Suprapubic skin (tissue), 4 donors: Measurements from ENCODE around the gene DIAPH1. TPM values are rescaled to one million over a fixed set of nuclear protein-coding genes. Genes with fewer than 3 reads are reported as not detected.

Experiments used
- DNase-seq, 2 donors: peaks; one replicate each; pipeline ENCODE4 v3.0.0-alpha.2; 2019; ENCODE audit warnings: low spot score in 2 of 2
- H3K27ac ChIP-seq: fragments of 200-600 bp; sonication (generic); one replicate; pipeline ENCODE4 v1.5.1; 2019
- H3K27me3 ChIP-seq: fragments of 200-600 bp; sonication (generic); one replicate; pipeline ENCODE4 v1.5.1; 2019
- H3K36me3 ChIP-seq: fragments of 200-600 bp; sonication (generic); one replicate; pipeline ENCODE4 v1.5.1; 2019
- H3K4me1 ChIP-seq: fragments of 200-600 bp; sonication (generic); one replicate; pipeline ENCODE4 v1.5.1; 2019
- H3K4me3 ChIP-seq: fragments of 200-600 bp; sonication (generic); one replicate; pipeline ENCODE4 v1.5.1; 2019; ENCODE audit warnings: mild to moderate bottlenecking
- H3K9me3 ChIP-seq: fragments of 200-600 bp; sonication (generic); one replicate; pipeline ENCODE4 v1.5.1; 2019
- CTCF ChIP-seq, 2 donors: fragments of 200-600 bp in 1 of 2; fragments of 450-650 bp in 1 of 2; sonication (generic) in 1 of 2; IDR thresholded peaks; one replicate each; pipeline ENCODE4 v1.5.1; 2016 to 2019; ENCODE audit warnings: antibody characterized with exemption in 2 of 2, mild to moderate bottlenecking in 1 of 2, moderate library complexity in 1 of 2
- EP300 ChIP-seq: sonication (generic); formaldehyde crosslinking; IDR thresholded peaks from one replicate; pipeline ENCODE4 v1.6.1; 2017; ENCODE audit warnings: antibody characterized with exemption
- POLR2A ChIP-seq, 2 donors: fragments of 450-650 bp; IDR thresholded peaks; one replicate each; pipeline ENCODE4 v1.6.1; 2017; ENCODE audit warnings: antibody characterized with exemption in 2 of 2, mild to moderate bottlenecking in 2 of 2, moderate library complexity in 2 of 2
- POLR2AphosphoS5 ChIP-seq, 3 donors: sonication (generic); formaldehyde crosslinking; IDR thresholded peaks; one replicate each; pipeline ENCODE4 v1.6.1; 2017; ENCODE audit warnings: antibody characterized with exemption in 3 of 3
- WGBS: methylation state at CpG from one replicate; pipeline ENCODE4 v1.1.5; 2018; 5-methylcytosine and 5-hydroxymethylcytosine counted together
- total RNA-seq, 4 donors: library from RNA; depleted of rRNA; stranded (reverse); fragments of >200 nt; gene quantifications; one replicate each; pipeline ENCODE4 v1.1.0, GENCODE V29; 2016

DIAPH1 gene
- total RNA-seq, 4 donors from 2014 or later = 83.0 to 115 (median 95.1) TPM

DNA sequence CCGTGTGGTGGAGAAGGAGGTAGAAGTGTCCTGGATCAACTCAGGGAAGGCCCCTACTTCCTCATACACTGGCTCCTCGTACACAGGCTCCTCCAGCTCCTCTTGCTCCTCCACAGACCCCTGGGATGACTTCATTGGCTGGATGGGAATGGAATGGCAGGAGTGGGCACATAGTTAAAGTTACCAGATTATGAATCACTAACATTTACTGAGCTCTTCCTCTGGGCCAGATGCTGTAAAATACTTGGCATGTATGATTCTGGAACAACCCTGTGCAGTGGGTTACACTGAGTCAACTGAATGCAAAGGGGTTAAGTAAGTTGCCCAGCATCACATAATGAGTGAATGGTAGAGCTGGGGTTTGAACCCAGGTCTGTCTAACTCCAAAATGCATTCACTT, 35.5 kb upstream of the DIAPH1 start:
- TF ChIP-seq EP300 (no peak), POLR2A (IDR thresholded peaks at IDR 0.05) (no peak), POLR2AphosphoS5 (IDR thresholded peaks at IDR 0.05) (no peak), CTCF (IDR thresholded peaks at IDR 0.05) (no peak)
- Histone ChIP-seq H3K27ac (no peak overlapping the region), H3K9me3 (no peaks in the 10 kb centered on the region), H3K4me1 (peaks cover 20% of the 10 kb centered on the region), H3K36me3 (no peaks in the 10 kb centered on the region), H3K27me3 (no peaks in the 10 kb centered on the region), H3K4me3 (no peak overlapping the region)
- WGBS = 73% methylated on average over 2 of the region's 2 CpGs
- DNase-seq = no peak

GRCh38 chr5:141651728-141652105, 32.9 kb upstream of the DIAPH1 start:
- peaks cover 20% of the 10 kb centered on the region for H3K4me1 ChIP-seq
- DNase-seq = no peak
- peaks cover 11% of the 10 kb centered on the region for H3K36me3 ChIP-seq
- peak overlapping the region; percentile 70 for H3K4me3 ChIP-seq
- H3K9me3 ChIP-seq = no peaks in the 10 kb centered on the region
- no peaks in the 10 kb centered on the region for H3K27me3 ChIP-seq
- whole genome bisulfite sequencing = 44% methylated on average over 9 of the region's 9 CpGs
- peak overlapping the region; percentile 46 for H3K27ac ChIP-seq
- TF ChIP-seq CTCF (IDR thresholded peaks at IDR 0.05) (no peak), EP300 (no peak), POLR2AphosphoS5 (IDR thresholded peaks at IDR 0.05) (no peak), POLR2A (IDR thresholded peaks at IDR 0.05) (no peak)

GRCh38 chr5:141650851-141651727, 32.3 kb upstream of the DIAPH1 start, which contains the start of gene FCHSD1:
Gene FCHSD1 (minus strand): TSS chr5:141651418. CDS start chr5:141651368, 50 bp downstream.
- H3K4me3 ChIP-seq = peak within 1 kb of the TSS; percentile 70
- no peaks in the 10 kb centered on the region for H3K27me3 ChIP-seq
- peak within 1 kb of the TSS; percentile 46 for H3K27ac ChIP-seq
- no peak for TF ChIP-seq POLR2AphosphoS5 (IDR thresholded peaks at IDR 0.05)
- peak; percentile 3 to 10 for TF ChIP-seq CTCF (IDR thresholded peaks at IDR 0.05)
- WGBS = 15% methylated on average over 24 of the region's 50 CpGs
- H3K4me1 ChIP-seq = peaks cover 20% of the 10 kb centered on the region
- H3K36me3 ChIP-seq = peaks cover 15% of the 10 kb centered on the region
- DNase-seq = peak; percentile 93 to 96
- H3K9me3 ChIP-seq = no peaks in the 10 kb centered on the region

DNA sequence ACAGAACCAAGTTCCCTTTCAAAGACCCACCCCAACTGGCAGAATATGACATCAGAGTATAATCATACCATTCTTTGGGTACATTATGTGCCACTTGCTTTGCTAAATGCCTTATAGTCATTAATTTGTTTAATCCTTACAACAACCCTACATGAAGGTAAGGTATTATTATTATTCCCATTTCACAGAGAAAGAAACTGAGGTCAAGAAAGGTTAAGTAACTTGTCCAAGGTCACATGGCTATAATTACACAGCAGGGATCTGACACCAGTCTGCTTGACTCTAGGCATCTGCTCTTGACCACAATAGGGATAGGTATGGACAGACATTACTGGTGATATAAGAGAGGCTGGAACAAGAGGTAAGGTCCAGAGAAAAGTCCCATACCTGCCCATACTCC, 31.2 kb upstream of the DIAPH1 start:
- Histone ChIP-seq H3K9me3 (no peaks in the 10 kb centered on the region), H3K36me3 (peaks cover 26% of the 10 kb centered on the region), H3K4me1 (peaks cover 20% of the 10 kb centered on the region), H3K27ac (no peak overlapping the region), H3K4me3 (no peak overlapping the region), H3K27me3 (no peaks in the 10 kb centered on the region)
- DNase-seq = no peak
- no peak for TF ChIP-seq POLR2AphosphoS5 (IDR thresholded peaks at IDR 0.05)
- TF ChIP-seq EP300 = no peak
- no peak for TF ChIP-seq POLR2A (IDR thresholded peaks at IDR 0.05)
- no peak for TF ChIP-seq CTCF (IDR thresholded peaks at IDR 0.05)

DNA sequence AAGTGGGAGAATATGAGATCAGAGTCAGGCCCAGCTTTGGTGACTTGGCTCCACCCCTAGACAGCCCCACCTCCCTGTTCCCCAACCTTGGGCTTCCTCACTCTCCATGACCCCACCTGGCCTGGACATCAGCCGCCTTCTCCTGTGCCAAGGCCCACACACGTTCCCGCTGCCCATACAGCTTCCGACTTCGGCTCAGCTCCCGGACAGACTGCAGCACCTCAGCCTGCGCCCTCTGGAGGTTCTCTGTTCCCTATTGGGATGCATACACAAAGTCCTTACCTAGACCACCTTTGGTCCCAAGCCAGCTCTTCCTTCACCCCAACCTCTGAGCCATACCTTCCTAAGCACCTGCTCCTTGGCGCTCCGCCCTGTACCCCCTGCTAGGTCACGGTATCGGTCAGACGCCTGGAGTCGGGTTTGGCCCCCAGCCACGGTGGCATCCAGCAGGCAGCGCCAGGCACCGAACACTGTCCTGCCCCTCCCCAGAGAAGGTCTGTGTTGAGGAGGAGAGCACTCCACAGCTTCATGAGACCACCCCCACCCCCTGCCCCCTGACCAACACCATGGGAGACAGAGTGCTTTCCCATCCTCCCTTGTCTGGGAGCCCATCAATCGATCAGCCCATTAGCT, 30.4 kb upstream of the DIAPH1 start:
- Histone ChIP-seq H3K4me1 (peaks cover 20% of the 10 kb centered on the region), H3K9me3 (no peaks in the 10 kb centered on the region), H3K36me3 (peaks cover 34% of the 10 kb centered on the region), H3K27ac (no peak overlapping the region), H3K4me3 (no peak overlapping the region), H3K27me3 (no peaks in the 10 kb centered on the region)
- DNase-seq = no peak
- 94% methylated on average over 17 of the region's 17 CpGs for WGBS
- TF ChIP-seq POLR2AphosphoS5 (IDR thresholded peaks at IDR 0.05) (no peak), EP300 (no peak), CTCF (IDR thresholded peaks at IDR 0.05) (no peak), POLR2A (IDR thresholded peaks at IDR 0.05) (no peak)
